Amygdala (tissue), 56 donors: Measurements from ENCODE around the gene PDS5A.
"Not testable (repeated sequence)": the region's sequence is repeated elsewhere in the genome, so short reads cannot be mapped to it uniquely, and the experiment has no call there.

Experiments
- DNase-seq, 56 donors: peaks; one replicate each; lab custom pipeline; 2025; lab: John Stamatoyannopoulos, UW

The PDS5A gene

GRCh38 chr4:39840027-39840426, 137.7 kb downstream of the PDS5A start:
- no peak for DNase-seq

- not testable (repeated sequence) for DNase-seq
Measured at GRCh38 chr4:39838431-39838830, 139.3 kb downstream of the PDS5A start.

- no peak for DNase-seq
Measured at GRCh38 chr4:39834269-39834668, 143.4 kb downstream of the PDS5A start.

GRCh38 chr4:39825741-39826231, 151.9 kb downstream of the PDS5A start:
- DNase-seq: no peak

- DNase-seq: no peak
Measured at GRCh38 chr4:39825090-39825489, 152.6 kb downstream of the PDS5A start.

- DNase-seq: no peak
Measured at GRCh38 chr4:39823191-39823590, 154.5 kb downstream of the PDS5A start.

GRCh38 chr4:39822662-39823061, 155.0 kb downstream of the PDS5A start:
- no peak for DNase-seq

GRCh38 chr4:39821951-39822350, 155.8 kb downstream of the PDS5A start:
- no peak for DNase-seq

GRCh38 chr4:39820186-39820585, 157.5 kb downstream of the PDS5A start:
- no peak for DNase-seq

GRCh38 chr4:39818646-39819045, 159.1 kb downstream of the PDS5A start:
- DNase-seq: no peak

GRCh38 chr4:39814403-39815185, 163.1 kb downstream of the PDS5A start:
- no peak for DNase-seq

GRCh38 chr4:39813761-39814160, 163.9 kb downstream of the PDS5A start:
- DNase-seq: not testable (repeated sequence)

GRCh38 chr4:39813033-39813432, 164.7 kb downstream of the PDS5A start:
- DNase-seq: not testable (repeated sequence)

- DNase-seq: no peak
Measured at GRCh38 chr4:39812500-39812899, 165.2 kb downstream of the PDS5A start.

- DNase-seq: no peak
Measured at GRCh38 chr4:39808231-39808749, 169.4 kb downstream of the PDS5A start.

- no peak for DNase-seq
Measured at GRCh38 chr4:39802005-39802404, 175.7 kb downstream of the PDS5A start.

- DNase-seq: not testable (repeated sequence)
Measured at GRCh38 chr4:39792976-39793375, 184.7 kb downstream of the PDS5A start.

GRCh38 chr4:39792529-39792928, 185.2 kb downstream of the PDS5A start:
- DNase-seq: no peak

GRCh38 chr4:39792128-39792527, 185.6 kb downstream of the PDS5A start:
- no peak for DNase-seq

- DNase-seq: no peak
Measured at GRCh38 chr4:39786838-39787237, 190.9 kb downstream of the PDS5A start.

GRCh38 chr4:39785083-39785482, 192.6 kb downstream of the PDS5A start:
- no peak for DNase-seq

GRCh38 chr4:39781988-39782387, 195.7 kb downstream of the PDS5A start:
- DNase-seq: not testable (repeated sequence)
